ENCODE results near the gene KCNMA1.

Gene KCNMA1

DNA sequence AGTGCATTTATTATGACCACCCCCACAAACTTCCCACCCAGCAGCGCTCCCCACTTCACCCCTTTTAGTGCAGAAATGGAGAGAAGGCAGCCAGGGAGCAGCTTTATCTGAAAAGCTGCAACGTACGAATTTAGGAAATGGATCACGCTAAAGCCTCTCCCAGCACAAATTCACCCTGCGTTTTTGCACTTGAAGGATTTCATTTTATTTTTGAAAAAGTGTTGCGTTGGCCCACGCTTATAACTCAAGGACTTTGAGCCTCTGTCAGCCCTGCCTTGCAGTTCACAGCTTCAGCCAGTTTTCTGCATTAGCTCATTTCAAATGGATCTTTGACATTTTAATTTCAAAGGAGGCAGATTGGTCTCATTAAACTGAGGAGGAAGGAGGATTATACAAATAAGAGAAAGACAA is 556.1 kb downstream of the KCNMA1 start:
- H3K4me3 ChIP-seq (ENCODE audit: low read depth, low read length), result no peak overlapping the region
- TF ChIP-seq, protein P1, sequence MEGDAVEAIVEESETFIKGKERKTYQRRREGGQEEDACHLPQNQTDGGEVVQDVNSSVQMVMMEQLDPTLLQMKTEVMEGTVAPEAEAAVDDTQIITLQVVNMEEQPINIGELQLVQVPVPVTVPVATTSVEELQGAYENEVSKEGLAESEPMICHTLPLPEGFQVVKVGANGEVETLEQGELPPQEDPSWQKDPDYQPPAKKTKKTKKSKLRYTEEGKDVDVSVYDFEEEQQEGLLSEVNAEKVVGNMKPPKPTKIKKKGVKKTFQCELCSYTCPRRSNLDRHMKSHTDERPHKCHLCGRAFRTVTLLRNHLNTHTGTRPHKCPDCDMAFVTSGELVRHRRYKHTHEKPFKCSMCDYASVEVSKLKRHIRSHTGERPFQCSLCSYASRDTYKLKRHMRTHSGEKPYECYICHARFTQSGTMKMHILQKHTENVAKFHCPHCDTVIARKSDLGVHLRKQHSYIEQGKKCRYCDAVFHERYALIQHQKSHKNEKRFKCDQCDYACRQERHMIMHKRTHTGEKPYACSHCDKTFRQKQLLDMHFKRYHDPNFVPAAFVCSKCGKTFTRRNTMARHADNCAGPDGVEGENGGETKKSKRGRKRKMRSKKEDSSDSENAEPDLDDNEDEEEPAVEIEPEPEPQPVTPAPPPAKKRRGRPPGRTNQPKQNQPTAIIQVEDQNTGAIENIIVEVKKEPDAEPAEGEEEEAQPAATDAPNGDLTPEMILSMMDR (IDR thresholded peaks at IDR 0.05; ENCODE audit: control insufficient read depth, extremely low read depth, insufficient read depth), result no peak
- no peak for DNase-seq (ENCODE audit: low read depth)

DNA sequence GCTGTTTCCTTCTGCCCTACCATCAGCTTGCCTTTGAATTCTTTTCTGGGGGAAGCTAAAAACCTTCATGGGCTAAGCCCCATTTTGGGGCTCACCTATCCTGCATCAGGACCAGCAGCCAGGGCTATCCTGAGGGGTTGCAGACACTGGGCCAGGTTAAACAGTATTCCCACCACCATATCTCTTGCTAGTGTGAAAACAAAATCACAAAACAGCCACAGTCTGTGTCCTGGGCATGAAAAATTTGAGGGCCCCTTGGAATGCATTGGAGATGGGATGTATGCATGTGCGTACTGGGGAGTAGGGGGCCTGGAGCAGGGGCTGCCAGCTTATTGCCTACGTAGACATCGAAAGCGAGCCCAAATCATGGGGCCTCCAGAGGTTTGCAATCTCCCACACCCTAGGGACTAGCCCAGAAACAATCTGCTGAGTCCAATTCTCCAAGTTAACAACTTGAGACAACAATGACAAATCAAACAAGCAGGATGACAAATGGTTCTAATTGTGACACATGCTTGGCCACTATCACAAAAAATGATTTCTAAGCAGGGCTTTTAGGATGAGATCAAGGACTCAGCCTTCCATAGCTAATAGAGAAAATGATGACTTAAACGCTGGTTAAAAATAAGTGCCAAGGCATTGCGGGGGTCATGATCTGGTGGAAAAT is 557.1 kb downstream of the KCNMA1 start:
- peak; percentile 10 for DNase-seq (ENCODE audit: low read depth)
- H3K4me3 ChIP-seq (ENCODE audit: low read depth, low read length), result no peak overlapping the region
- TF ChIP-seq, protein P1 (IDR thresholded peaks at IDR 0.05; ENCODE audit: control insufficient read depth, extremely low read depth, insufficient read depth), result no peak

DNA sequence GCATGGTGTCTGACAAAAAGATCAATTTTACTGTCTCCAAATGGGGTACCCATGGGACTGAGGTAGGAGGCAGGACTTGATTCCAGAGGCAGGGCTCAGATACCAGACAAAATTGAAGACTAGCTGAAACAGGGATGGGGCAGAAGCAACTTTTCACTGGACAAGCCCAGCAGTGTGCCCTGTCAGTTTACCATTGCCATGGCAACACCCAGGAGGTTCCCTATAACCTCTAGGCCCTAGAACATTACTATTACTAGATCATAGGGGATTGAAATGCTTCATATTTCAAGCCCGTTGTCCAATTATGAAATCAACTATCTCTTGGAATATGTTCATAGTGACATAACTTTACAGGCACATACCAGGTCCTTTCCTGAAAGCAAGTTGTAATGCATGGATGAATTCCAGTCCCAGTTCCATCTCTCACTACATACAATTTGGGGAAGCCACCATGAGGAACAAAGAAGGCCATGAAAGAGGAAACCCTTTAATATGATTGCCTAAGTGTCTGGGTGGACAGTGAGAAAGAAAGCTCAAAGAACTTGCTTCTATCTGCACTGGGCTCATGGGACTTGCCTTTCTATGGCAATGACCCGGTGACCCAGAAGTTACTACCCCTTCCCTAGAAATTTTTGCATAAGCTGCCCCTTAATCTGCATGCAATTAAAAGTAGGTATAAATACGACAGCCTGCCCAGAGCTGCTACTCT is 557.9 kb downstream of the KCNMA1 start:
- H3K4me3 ChIP-seq (ENCODE audit: low read depth, low read length), result no peak overlapping the region
- TF ChIP-seq, protein P1 (IDR thresholded peaks at IDR 0.05; ENCODE audit: control insufficient read depth, extremely low read depth, insufficient read depth), result no peak
- DNase-seq (ENCODE audit: low read depth), result no peak

DNA sequence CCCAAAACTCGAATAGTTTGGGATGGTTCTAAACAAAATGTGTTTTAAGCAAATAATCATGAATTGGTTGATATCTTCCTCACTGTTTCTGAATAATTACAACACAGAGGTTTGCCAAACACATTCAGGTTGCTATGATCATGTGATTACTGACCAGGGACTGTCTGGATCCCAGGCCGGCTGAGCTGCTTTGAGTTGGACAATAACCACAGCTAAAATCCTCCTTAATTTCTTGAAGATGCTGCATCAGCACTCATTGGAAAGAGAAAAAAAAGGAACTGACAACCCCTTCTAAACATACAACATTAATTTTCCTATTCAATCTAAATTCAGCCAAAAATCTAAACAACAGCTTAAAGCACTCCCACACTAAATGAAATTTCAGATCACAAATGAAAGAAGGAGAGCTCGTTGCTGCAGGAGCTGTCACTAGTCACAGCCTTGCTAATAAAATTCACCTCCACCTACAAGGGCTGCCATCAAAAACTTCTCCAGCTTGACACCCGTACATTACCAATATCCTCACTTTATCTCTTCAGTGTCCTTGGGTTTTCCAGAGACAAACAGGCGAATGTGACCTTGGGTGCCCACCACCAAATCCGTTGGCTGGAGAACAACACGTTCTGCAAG is 560.2 kb downstream of the KCNMA1 start:
- TF ChIP-seq, protein P1 (IDR thresholded peaks at IDR 0.05; ENCODE audit: control insufficient read depth, extremely low read depth, insufficient read depth), result no peak
- DNase-seq (ENCODE audit: low read depth), result no peak
- H3K4me3 ChIP-seq (ENCODE audit: low read depth, low read length), result no peak overlapping the region

DNA sequence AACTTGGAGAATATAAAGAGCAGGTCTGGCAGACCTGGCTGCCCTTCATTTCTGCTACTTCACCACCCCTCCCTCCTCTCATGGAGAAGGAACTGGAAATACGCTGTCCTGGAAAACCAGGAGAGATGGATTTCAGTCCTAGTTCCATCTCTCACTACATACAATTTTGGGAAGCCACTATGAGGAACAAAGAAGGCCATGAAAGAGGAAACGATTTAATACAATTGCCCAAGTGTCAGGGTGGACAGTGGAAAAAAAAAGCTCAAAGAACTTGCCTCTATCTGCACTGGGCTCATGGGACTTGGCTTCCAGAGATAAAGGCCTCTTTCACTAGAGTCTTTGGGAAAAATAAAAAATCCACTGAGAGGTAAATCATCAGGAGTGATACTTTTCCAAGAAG is 561.7 kb downstream of the KCNMA1 start:
- no peak overlapping the region for H3K4me3 ChIP-seq (ENCODE audit: low read depth, low read length)
- DNase-seq (ENCODE audit: low read depth), result no peak
- TF ChIP-seq, protein P1 (IDR thresholded peaks at IDR 0.05; ENCODE audit: control insufficient read depth, extremely low read depth, insufficient read depth), result no peak

DNA sequence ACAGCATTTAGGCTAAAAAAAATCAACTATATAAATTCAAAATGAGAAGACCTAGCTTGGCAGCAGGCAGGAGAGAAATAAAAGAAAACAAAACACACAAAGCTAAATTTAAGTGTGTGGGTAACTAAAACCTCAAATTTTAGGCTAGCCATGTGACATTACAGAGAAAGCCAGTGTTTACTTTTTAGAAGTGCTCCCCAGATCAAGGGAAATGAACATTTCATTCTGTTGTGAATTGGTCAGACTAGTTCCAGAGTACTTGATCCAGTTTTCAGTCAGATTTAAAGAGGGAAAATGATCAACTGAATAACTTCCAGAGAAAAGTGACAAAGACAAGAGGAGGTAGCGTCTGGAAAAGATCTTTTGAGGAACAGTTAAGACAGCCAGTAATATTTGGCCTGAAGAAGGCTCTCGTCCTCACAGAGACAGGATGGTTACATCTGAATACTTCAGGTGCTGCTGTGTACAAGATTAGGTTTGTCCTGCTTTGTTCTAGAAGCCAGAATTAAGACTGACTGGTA is 563.4 kb downstream of the KCNMA1 start:
- TF ChIP-seq, protein P1 (IDR thresholded peaks at IDR 0.05; ENCODE audit: control insufficient read depth, extremely low read depth, insufficient read depth), result no peak
- DNase-seq (ENCODE audit: low read depth), result no peak
- no peak overlapping the region for H3K4me3 ChIP-seq (ENCODE audit: low read depth, low read length)

All from LNCaP clone FGC (cell line).